Erythroblast (primary cell): ENCODE results near the gene CLASP1.
"Not testable (repeated sequence)": the region's sequence is repeated elsewhere in the genome, so short reads cannot be mapped to it uniquely, and the experiment has no call there.

Experiments used
- GATA1 ChIP-seq: IDR thresholded peaks from 2 replicates; pipeline ENCODE4 v1.6.1; 2011; ENCODE audit warnings: low read depth, mild to moderate bottlenecking, control low read depth, low read length, moderate library complexity
- POLR2A ChIP-seq: IDR thresholded peaks from 2 replicates; pipeline ENCODE4 v1.6.1; 2011; ENCODE audit warnings: mild to moderate bottlenecking, low read length

- not testable (repeated sequence) for TF ChIP-seq POLR2A, GATA1
These were observed 38.8 kb downstream of the CLASP1 start for GRCh38 chr2:121610487-121610874.
